IMR-90 (cell line): ENCODE measurements around the gene TMEM26. TPM values are rescaled to one million over a fixed set of nuclear protein-coding genes. Genes with fewer than 3 reads are reported as not detected.

Experiments used
- ATAC-seq: fragments of 200-7000 bp; cut with Tn5 transposase; 2 replicates; pipeline ENCODE4 v1.9.1; 2020; ENCODE audit warnings: low read depth, mild to moderate bottlenecking, moderate library complexity
- BruUV-seq: library from RNA; stranded (reverse); fragments of 400-500 nt; replicated peaks from 2 replicates; lab custom pipeline; 2021; lab: Mats Ljungman, UMichigan
- CTCF ChIA-PET: fragments of 300-600 bp; formaldehyde crosslinking; extraction: SDS; loops from one replicate; lab custom pipeline; 2021; ENCODE audit warnings: antibody characterized with exemption; lab: Yijun Ruan, JAX
- POLR2A ChIA-PET: fragments of 300-600 bp; sonication (Branson Sonifier 250); formaldehyde crosslinking; loops from one replicate; lab custom pipeline; 2022; ENCODE audit warnings: antibody characterized with exemption; ENCODE audit not compliant: unreplicated experiment; lab: Charles Lee
- DNase-seq: peaks from one replicate; pipeline ENCODE4 v3.0.0; 2013
- H2AFZ ChIP-seq: replicated peaks from 2 replicates; pipeline ENCODE3; 2013; ENCODE audit warnings: low read length, mild to moderate bottlenecking; ENCODE audit not compliant: poor library complexity
- H2AK5ac ChIP-seq: 2 replicates; pipeline ENCODE4 v1.6.1; 2013; ENCODE audit warnings: low read depth, low read length, inconsistent platforms
- H2AK9ac ChIP-seq: replicated peaks from 2 replicates; pipeline ENCODE3; 2013; ENCODE audit warnings: mild to moderate bottlenecking, low read depth, low read length, moderate library complexity; ENCODE audit not compliant: poor library complexity
- H2BK120ac ChIP-seq: 2 replicates; pipeline ENCODE4 v1.6.1; 2013; ENCODE audit warnings: low read depth, low read length, inconsistent platforms
- H2BK15ac ChIP-seq: 3 replicates; pipeline ENCODE4 v1.6.1; 2013; ENCODE audit warnings: low read depth, low read length, inconsistent platforms
- H2BK20ac ChIP-seq: 2 replicates; pipeline ENCODE4 v1.6.1; 2013; ENCODE audit warnings: low read depth, mild to moderate bottlenecking, inconsistent platforms, low read length, moderate library complexity
- H2BK5ac ChIP-seq: 2 replicates; pipeline ENCODE4 v1.6.1; 2013; ENCODE audit warnings: mild to moderate bottlenecking, low read depth, low read length, inconsistent platforms; ENCODE audit not compliant: poor library complexity, severe bottlenecking
- H3K14ac ChIP-seq: replicated peaks from 2 replicates; pipeline ENCODE4 v1.6.1; 2013; ENCODE audit warnings: low read depth, low read length, inconsistent platforms
- H3K18ac ChIP-seq: 2 replicates; pipeline ENCODE4 v1.6.1; 2013; ENCODE audit warnings: low read depth, low read length, control low read depth
- H3K23ac ChIP-seq: 2 replicates; pipeline ENCODE4 v1.6.1; 2013; ENCODE audit warnings: low read depth, low read length, inconsistent platforms
- H3K27ac ChIP-seq: 2 replicates; pipeline ENCODE4 v1.5.1; 2013; ENCODE audit warnings: mild to moderate bottlenecking, control low read depth, low read length; ENCODE audit not compliant: insufficient read depth
- H3K27me3 ChIP-seq: 2 replicates; pipeline ENCODE4 v1.6.1; 2013; ENCODE audit warnings: low read length; ENCODE audit not compliant: control insufficient read depth, insufficient read depth
- H3K36me3 ChIP-seq: 2 replicates; pipeline ENCODE4 v1.6.1; 2013; ENCODE audit warnings: low read length, mixed read lengths; ENCODE audit not compliant: control insufficient read depth, insufficient read depth
- H3K4ac ChIP-seq: 2 replicates; pipeline ENCODE4 v1.6.1; 2013; ENCODE audit warnings: low read depth, low read length, inconsistent platforms
- H3K4me1 ChIP-seq: 2 replicates; pipeline ENCODE4 v1.6.1; 2013; ENCODE audit warnings: low read length, mixed read lengths; ENCODE audit not compliant: control insufficient read depth, insufficient read depth
- H3K4me2 ChIP-seq: 2 replicates; pipeline ENCODE4 v1.6.1; 2013; ENCODE audit warnings: low read depth, mild to moderate bottlenecking, control low read depth, low read length, moderate library complexity
- H3K4me3 ChIP-seq: 2 replicates; pipeline ENCODE4 v1.5.1; 2013; ENCODE audit warnings: low read depth, mild to moderate bottlenecking, control low read depth, low read length, moderate library complexity; ENCODE audit not compliant: insufficient read depth
- H3K56ac ChIP-seq: 2 replicates; pipeline ENCODE4 v1.6.1; 2013; ENCODE audit warnings: low read length, inconsistent platforms; ENCODE audit not compliant: insufficient read depth; ENCODE audit errors: extremely low read depth
- H3K79me1 ChIP-seq, 2 experiments: 2 replicates each; pipeline ENCODE4 v1.6.1; 2013; ENCODE audit warnings: low read length in 2 of 2, inconsistent platforms in 1 of 2, low read depth in 1 of 2
- H3K9ac ChIP-seq: 2 replicates; pipeline ENCODE4 v1.6.1; 2013; ENCODE audit warnings: low read depth, low read length, control low read depth
- H3K9me1 ChIP-seq: 2 replicates; pipeline ENCODE4 v1.6.1; 2013; ENCODE audit warnings: low read length, inconsistent platforms; ENCODE audit not compliant: insufficient read depth
- H3K9me3 ChIP-seq: 2 replicates; pipeline ENCODE4 v1.6.1; 2013; ENCODE audit warnings: low read length; ENCODE audit not compliant: control insufficient read depth, insufficient read depth
- H4K20me1 ChIP-seq: 2 replicates; pipeline ENCODE4 v1.6.1; 2013; ENCODE audit warnings: low read length, inconsistent platforms; ENCODE audit not compliant: insufficient read depth
- H4K5ac ChIP-seq: 2 replicates; pipeline ENCODE4 v1.6.1; 2013; ENCODE audit warnings: mild to moderate bottlenecking, low read depth, low read length, control low read depth
- H4K8ac ChIP-seq, 2 experiments: 2 replicates each; pipeline ENCODE4 v1.6.1; 2013; ENCODE audit warnings: low read depth in 2 of 2, low read length in 2 of 2, control low read depth in 1 of 2, inconsistent platforms in 1 of 2
- H4K91ac ChIP-seq: 2 replicates; pipeline ENCODE4 v1.6.1; 2013; ENCODE audit warnings: low read depth, low read length, inconsistent platforms; ENCODE audit not compliant: insufficient read depth
- RAD21 ChIP-seq: IDR thresholded peaks from 2 replicates; pipeline ENCODE4 v1.6.1; 2012; ENCODE audit warnings: low read length, improper control_type of control experiment
- WGBS, 2 experiments: methylation state at CpG; one replicate each; pipeline versions ENCODE4 v1.1.5 to v1.1.7; 2013; ENCODE audit warnings: missing lambda C conversion rate in 2 of 2; ENCODE audit not compliant: insufficient read length in 1 of 2; ENCODE audit errors: extremely low coverage in 2 of 2; 5-methylcytosine and 5-hydroxymethylcytosine counted together
- dilution Hi-C: fragments of 300-500 bp; cut with HindIII; formaldehyde crosslinking; loops from one replicate; pipeline ENCODE4 v1.14.3; 2018; ENCODE audit warnings: low sequenced_read_pairs; ENCODE audit not compliant: unreplicated experiment
- in situ Hi-C: fragments of 300-500 bp; cut with MboI; formaldehyde crosslinking; loops from 3 replicates; pipeline ENCODE4 v1.14.3; 2019; ENCODE audit warnings: low sequenced_read_pairs, inconsistent platforms, mixed read lengths
- intact Hi-C: fragments of 100-400 bp; cut with micrococcal nuclease; formaldehyde crosslinking; loops from 2 replicates; pipeline ENCODE4 v1.10.0; 2022
- polyA plus RNA-seq, 3 experiments: library from polyadenylated mRNA; depleted of rRNA; stranded (reverse); fragments of >200 nt; gene quantifications; 2 replicates each; pipeline ENCODE4 v1.2.3, GENCODE V29; 2012; ENCODE audit warnings: low replicate concordance in 1 of 3
- total RNA-seq: library from RNA; depleted of rRNA; stranded (reverse); fragments of >200 nt; gene quantifications from 2 replicates; pipeline ENCODE4 v1.2.3, GENCODE V29; 2012

The TMEM26 gene
- total and polyA plus RNA-seq, 2 of the 4 experiments (the other 2 are of a cell fraction): 0.22 to 0.36 TPM

GRCh38 chr10:61363006-61363405 is 90.2 kb downstream of the TMEM26 start:
- DNase-seq: no peak
- Histone ChIP-seq H3K4me2 (no peak overlapping the region), H4K8ac (no peak overlapping the region), H3K79me1 (no peaks in the 10 kb centered on the region), H3K23ac (no peak overlapping the region), H3K9me1 (no peaks in the 10 kb centered on the region), H4K91ac (no peak overlapping the region), H2BK5ac (no peak overlapping the region), H2BK15ac (no peak overlapping the region), H2AK9ac (no peak overlapping the region), H3K27ac (no peak overlapping the region), H3K4me3 (no peak overlapping the region), H4K5ac (no peak overlapping the region), H2BK20ac (no peak overlapping the region), H3K4ac (no peak overlapping the region), H3K9me3 (no peaks in the 10 kb centered on the region), H2BK120ac (no peak overlapping the region), H3K18ac (no peak overlapping the region), H3K36me3 (no peaks in the 10 kb centered on the region), H3K14ac (no peak overlapping the region), H3K4me1 (no peaks in the 10 kb centered on the region), H3K9ac (no peak overlapping the region), H3K56ac (no peak overlapping the region), H3K27me3 (no peaks in the 10 kb centered on the region), H4K20me1 (no peaks in the 10 kb centered on the region), H2AFZ (no peak overlapping the region), H2AK5ac (no peak overlapping the region)
- no TSS peak for BruUV-seq
- dilution Hi-C loops (no loop called here), intact Hi-C loops (no loop called here), in situ Hi-C loops (no loop called here)
- CTCF ChIA-PET: no interaction called here
- no peak for ATAC-seq
- POLR2A ChIA-PET: no interaction called here
- WGBS, 2 experiments: no CpG with 5 or more reads among the region's 3 CpGs
- TF ChIP-seq RAD21: no peak
